H1 (cell line): ENCODE measurements around the gene ZPBP2. TPM values are rescaled to one million over a fixed set of nuclear protein-coding genes. Genes with fewer than 3 reads are reported as not detected.
A peak's percentile ranks its signal among the peaks of the same experiment; 100 is the strongest.

Experiments used
- CTCF ChIA-PET: fragments of 300-600 bp; sonication (Branson Sonifier 250); formaldehyde crosslinking; loops from one replicate; lab custom pipeline; 2021; ENCODE audit not compliant: partially characterized antibody; lab: Charles Lee
- POLR2A ChIA-PET: fragments of 300-600 bp; sonication (Branson Sonifier 250); formaldehyde crosslinking; loops from one replicate; lab custom pipeline; 2021; ENCODE audit warnings: inconsistent platforms; ENCODE audit not compliant: partially characterized antibody; lab: Charles Lee
- DNase-seq, 2 experiments: peaks; one replicate each; pipeline versions ENCODE4 v3.0.0 to v3.0.0-alpha.2; 2010 to 2022; ENCODE audit warnings: low spot score in 2 of 2, low read depth in 1 of 2, mixed read lengths in 1 of 2
- FAIRE-seq: peaks from 2 replicates; lab custom pipeline; 2011; peaks lifted over from hg19 to GRCh38; lab: Jason Lieb, UNC
- H2AFZ ChIP-seq: 2 replicates; pipeline ENCODE4 v1.8.1; 2012; ENCODE audit warnings: low read length, inconsistent platforms
- H2AK5ac ChIP-seq: 2 replicates; pipeline ENCODE4 v1.6.1; 2013; ENCODE audit warnings: low read depth, low read length
- H2BK120ac ChIP-seq: replicated peaks from 2 replicates; pipeline ENCODE3; 2013; ENCODE audit warnings: low read depth, low read length, inconsistent platforms
- H2BK12ac ChIP-seq: 2 replicates; pipeline ENCODE4 v1.6.1; 2013; ENCODE audit warnings: low read depth, low read length
- H2BK15ac ChIP-seq: 2 replicates; pipeline ENCODE4 v1.6.1; 2013; ENCODE audit warnings: low read length
- H2BK20ac ChIP-seq: 2 replicates; pipeline ENCODE4 v1.6.1; 2013; ENCODE audit warnings: low read length
- H2BK5ac ChIP-seq: 2 replicates; pipeline ENCODE4 v1.6.1; 2013; ENCODE audit warnings: low read depth, low read length
- H3K14ac ChIP-seq: 2 replicates; pipeline ENCODE4 v1.6.1; 2013; ENCODE audit warnings: inconsistent platforms; ENCODE audit not compliant: insufficient read length
- H3K18ac ChIP-seq: 2 replicates; pipeline ENCODE4 v1.6.1; 2013; ENCODE audit warnings: low read length; ENCODE audit errors: extremely low read depth
- H3K23ac ChIP-seq: 2 replicates; pipeline ENCODE4 v1.6.1; 2013; ENCODE audit warnings: inconsistent platforms; ENCODE audit not compliant: insufficient read length
- H3K23me2 ChIP-seq: 2 replicates; pipeline ENCODE4 v1.6.1; 2013; ENCODE audit warnings: low read depth, low read length
- H3K27ac ChIP-seq: 2 replicates; pipeline ENCODE4 v1.6.1; 2011; ENCODE audit warnings: low read depth, low read length, inconsistent platforms
- H3K27me3 ChIP-seq, 4 experiments: replicated peaks in 1 of 4; 1 replicate in 1 of 4; 2 replicates in 3 of 4; pipeline versions ENCODE4 v1.6.1 to v1.8.1; 2011 to 2013; ENCODE audit warnings: low read length in 3 of 4, mild to moderate bottlenecking in 3 of 4, inconsistent platforms in 2 of 4, mixed read lengths in 2 of 4, moderate library complexity in 1 of 4; ENCODE audit not compliant: control insufficient read depth in 3 of 4, insufficient read depth in 3 of 4; ENCODE audit errors: extremely low read depth in 1 of 4
- H3K36me3 ChIP-seq, 4 experiments: 2 replicates each; pipeline versions ENCODE4 v1.6.1 to v1.8.1; 2011 to 2013; ENCODE audit warnings: mild to moderate bottlenecking in 4 of 4, low read length in 3 of 4, moderate library complexity in 2 of 4, control low read depth in 1 of 4, inconsistent platforms in 1 of 4; ENCODE audit not compliant: insufficient read depth in 4 of 4, control insufficient read depth in 2 of 4
- H3K4ac ChIP-seq: replicated peaks from 2 replicates; pipeline ENCODE3; 2013; ENCODE audit warnings: low read length, low read depth, mixed read lengths, inconsistent platforms; ENCODE audit not compliant: insufficient read length
- H3K4me1 ChIP-seq, 4 experiments: replicated peaks in 1 of 4; 1 replicate in 1 of 4; 2 replicates in 3 of 4; pipeline versions ENCODE4 v1.6.1 to v1.8.1; 2011 to 2013; ENCODE audit warnings: low read length in 3 of 4, inconsistent platforms in 2 of 4, mixed read lengths in 1 of 4; ENCODE audit not compliant: insufficient read depth in 4 of 4, control insufficient read depth in 3 of 4
- H3K4me2 ChIP-seq, 2 experiments: 2 replicates each; pipeline versions ENCODE4 v1.6.1 to v1.8.1; 2011 to 2013; ENCODE audit warnings: low read depth in 2 of 2, low read length in 2 of 2, control low read depth in 1 of 2, inconsistent platforms in 1 of 2, mild to moderate bottlenecking in 1 of 2; ENCODE audit not compliant: insufficient read depth in 1 of 2
- H3K4me3 ChIP-seq, 4 experiments: fragments of 200-600, 300-600 bp in 1 of 4; sonication (generic), shearing (Covaris generic), sonication (Bioruptor Twin) in 1 of 4; 2 replicates each; pipeline versions ENCODE4 v1.5.1 to v1.8.1; 2011 to 2016; ENCODE audit warnings: low read length in 4 of 4, low read depth in 3 of 4, control low read depth in 2 of 4, inconsistent platforms in 2 of 4, mild to moderate bottlenecking in 2 of 4, mixed read lengths in 1 of 4, moderate library complexity in 1 of 4; ENCODE audit not compliant: insufficient read depth in 2 of 4; ENCODE audit errors: extremely low read depth in 1 of 4
- H3K56ac ChIP-seq: replicated peaks from 2 replicates; pipeline ENCODE3; 2013; ENCODE audit warnings: low read depth, mild to moderate bottlenecking, mixed read lengths, low read length, inconsistent platforms; ENCODE audit not compliant: insufficient read length
- H3K79me1 ChIP-seq: 2 replicates; pipeline ENCODE4 v1.6.1; 2013; ENCODE audit warnings: low read depth, low read length, control low read depth
- H3K79me2 ChIP-seq, 2 experiments: 2 replicates each; pipeline versions ENCODE4 v1.6.1 to v1.8.1; 2012 to 2013; ENCODE audit warnings: low read length in 2 of 2, mild to moderate bottlenecking in 2 of 2, inconsistent platforms in 1 of 2; ENCODE audit not compliant: insufficient read depth in 2 of 2, control insufficient read depth in 1 of 2
- H3K9ac ChIP-seq, 4 experiments: replicated peaks in 1 of 4; 1 replicate in 1 of 4; 2 replicates in 3 of 4; pipeline versions ENCODE4 v1.6.1 to v1.8.1; 2011 to 2013; ENCODE audit warnings: low read depth in 3 of 4, low read length in 3 of 4, control low read depth in 2 of 4, mild to moderate bottlenecking in 2 of 4, moderate library complexity in 2 of 4, inconsistent platforms in 1 of 4; ENCODE audit errors: extremely low read depth in 1 of 4
- H3K9me3 ChIP-seq, 2 experiments: 2 replicates each; pipeline versions ENCODE4 v1.6.1 to v1.8.1; 2012 to 2013; ENCODE audit warnings: mild to moderate bottlenecking in 2 of 2, moderate library complexity in 2 of 2, control low read depth in 1 of 2, inconsistent platforms in 1 of 2, low read depth in 1 of 2, low read length in 1 of 2, mixed read lengths in 1 of 2; ENCODE audit not compliant: insufficient read depth in 2 of 2
- H4K20me1 ChIP-seq, 2 experiments: replicated peaks in 1 of 2; 2 replicates each; pipeline versions ENCODE3 to v1.8.1; 2011 to 2013; ENCODE audit warnings: inconsistent platforms in 2 of 2, low read length in 2 of 2, mild to moderate bottlenecking in 1 of 2; ENCODE audit not compliant: insufficient read depth in 2 of 2, control insufficient read depth in 1 of 2
- H4K5ac ChIP-seq: 2 replicates; pipeline ENCODE4 v1.6.1; 2013; ENCODE audit warnings: low read length, low read depth, mixed read lengths, inconsistent platforms; ENCODE audit not compliant: insufficient read length
- H4K8ac ChIP-seq: 2 replicates; pipeline ENCODE4 v1.8.0; 2013; ENCODE audit warnings: mild to moderate bottlenecking, moderate library complexity, low read length, inconsistent platforms; ENCODE audit not compliant: insufficient read depth; ENCODE audit errors: extremely low read depth
- H4K91ac ChIP-seq: replicated peaks from 2 replicates; pipeline ENCODE3; 2013; ENCODE audit warnings: low read length, mixed read lengths, inconsistent platforms; ENCODE audit not compliant: insufficient read length
- ATF3 ChIP-seq: IDR thresholded peaks from 2 replicates; pipeline ENCODE4 v1.6.1; 2011; ENCODE audit warnings: low read depth, mild to moderate bottlenecking, low read length; ENCODE audit not compliant: insufficient read depth
- CBX8 ChIP-seq: fragments of 300-800, 300-1000 bp; sonication (generic); IDR thresholded peaks from 2 replicates; pipeline ENCODE4 v1.7.1; 2016; ENCODE audit warnings: low read depth, low read length, borderline replicate concordance
- CHD2 ChIP-seq: IDR thresholded peaks from 2 replicates; pipeline ENCODE4 v1.6.1; 2012; ENCODE audit warnings: low read length, improper control_type of control experiment
- CREB1 ChIP-seq: IDR thresholded peaks from 2 replicates; pipeline ENCODE4 v1.6.1; 2012; ENCODE audit warnings: inconsistent platforms
- GABPA ChIP-seq: IDR thresholded peaks from 2 replicates; pipeline ENCODE4 v1.6.1; 2011; ENCODE audit warnings: mild to moderate bottlenecking, low read length, moderate library complexity, borderline replicate concordance; ENCODE audit not compliant: insufficient read depth
- MAFK ChIP-seq: IDR thresholded peaks from 2 replicates; pipeline ENCODE4 v1.6.1; 2012; ENCODE audit warnings: low read depth, mild to moderate bottlenecking, improper control_type of control experiment, low read length
- PHF8 ChIP-seq: fragments of 200-600 bp; sonication (generic); conservative IDR thresholded peaks from 2 replicates; pipeline ENCODE4 v1.7.1; 2012; ENCODE audit warnings: low read depth, mild to moderate bottlenecking, inconsistent platforms, low read length, moderate library complexity
- POU5F1 ChIP-seq: IDR thresholded peaks from 2 replicates; pipeline ENCODE4 v1.6.1; 2011; ENCODE audit warnings: low read depth, mild to moderate bottlenecking, low read length, moderate library complexity
- RAD21 ChIP-seq, 2 experiments: IDR thresholded peaks in 1 of 2; conservative IDR thresholded peaks in 1 of 2; 2 replicates each; pipeline ENCODE4 v1.6.1; 2011; ENCODE audit warnings: low read depth in 2 of 2, low read length in 2 of 2, improper control_type of control experiment in 1 of 2, inconsistent platforms in 1 of 2, mild to moderate bottlenecking in 1 of 2, moderate library complexity in 1 of 2
- SP1 ChIP-seq: IDR thresholded peaks from 2 replicates; pipeline ENCODE4 v1.6.1; 2011; ENCODE audit warnings: low read depth, low read length
- SP2 ChIP-seq: IDR thresholded peaks from 2 replicates; pipeline ENCODE4 v1.6.1; 2012; ENCODE audit warnings: mild to moderate bottlenecking, low read length, inconsistent platforms
- SRF ChIP-seq: IDR thresholded peaks from 2 replicates; pipeline ENCODE4 v1.6.1; 2011; ENCODE audit warnings: mild to moderate bottlenecking, low read depth, low read length, moderate library complexity
- SUZ12 ChIP-seq: fragments of 200-600 bp; sonication (generic); IDR thresholded peaks from 2 replicates; pipeline ENCODE4 v1.6.1; 2012; ENCODE audit warnings: mild to moderate bottlenecking, inconsistent platforms, low read length, moderate library complexity, mixed read lengths
- TAF1 ChIP-seq: IDR thresholded peaks from 2 replicates; pipeline ENCODE4 v1.6.1; 2011; ENCODE audit warnings: mild to moderate bottlenecking, low read depth, low read length
- WGBS, 2 experiments: shearing (Covaris generic) in 1 of 2; methylation state at CpG; one replicate each; pipeline versions ENCODE4 v1.1.6 to v1.1.7; 2013 to 2015; ENCODE audit warnings: low lambda C conversion rate in 2 of 2, mixed read lengths in 2 of 2, inconsistent platforms in 1 of 2, low coverage in 1 of 2, missing lambda C conversion rate in 1 of 2; ENCODE audit not compliant: insufficient replicate concordance in 2 of 2, insufficient coverage in 1 of 2, insufficient read length in 1 of 2; ENCODE audit errors: extremely low coverage in 1 of 2, missing lambda C conversion rate in 1 of 2; 5-methylcytosine and 5-hydroxymethylcytosine counted together
- polyA plus RNA-seq, 7 experiments: library from polyadenylated mRNA; depleted of rRNA in 3 of 7; stranded (reverse) in 5 of 7; unstranded in 2 of 7; fragments of >200 nt in 5 of 7; fragments of 200-250 nt in 2 of 7; gene quantifications; 1 replicate in 5 of 7; 2 replicates in 1 of 7; 4 replicates in 1 of 7; pipeline versions ENCODE4 v1.2.1 to v1.2.3, GENCODE V29; 2011 to 2013; ENCODE audit warnings: missing spikeins in 2 of 7, mixed read lengths in 2 of 7
- total RNA-seq: library from RNA; stranded (reverse); fragmentation: NEBNext Ultra II Directional; extraction: Animal tissue kit (Norgen Biotek cat#: 25700); gene quantifications from 2 replicates; pipeline ENCODE4 v1.2.1, GENCODE V29; 2021

The ZPBP2 gene
- total and polyA plus RNA-seq, 2 of the 8 experiments (the other 6 are each of a cell fraction or from before 2014, with no cell fraction given) = not detected

- Histone ChIP-seq H3K36me3 (peaks cover 13 to 24% (median 19%) of the 10 kb centered on the region in 4 experiments; a peak in 7 of 8 replicates), H2BK5ac (no peak overlapping the region), H3K79me2 (peaks cover 0 to 30% of the 10 kb centered on the region in 2 experiments; a peak in 2 of 4 replicates), H3K56ac (no peak overlapping the region), H3K23me2 (peaks cover 8% of the 10 kb centered on the region; the same call in 1 of the 2 replicates), H3K4me3 (no peak overlapping the region), H3K18ac (no peak overlapping the region), H3K23ac (no peak overlapping the region), H4K8ac (peak overlapping the region; percentile 59; the same call in 1 of the 2 replicates), H4K91ac (no peak overlapping the region), H2BK120ac (no peak overlapping the region), H3K4me1 (peaks cover 5 to 21% (median 13%) of the 10 kb centered on the region in 4 experiments), H3K79me1 (peaks cover 13% of the 10 kb centered on the region), H2BK20ac (no peak overlapping the region), H3K27ac (peak overlapping the region; percentile 17; the same call in 1 of the 2 replicates), H4K20me1 (peaks cover 18 to 23% of the 10 kb centered on the region in 2 experiments), H3K9me3 (no peaks in the 10 kb centered on the region), H2BK15ac (no peak overlapping the region), H3K14ac (no peak overlapping the region), H3K4ac (no peak overlapping the region), H3K27me3 (no peaks in the 10 kb centered on the region), H2BK12ac (no peak overlapping the region), H4K5ac (no peak overlapping the region), H2AK5ac (no peak overlapping the region), H2AFZ (no peak overlapping the region), H3K4me2 (no peak overlapping the region), H3K9ac (0 out of 7 replicates have a peak overlapping the region, but pooled peaks of 1 of the 4 experiments have one; percentile 7)
- 87% methylated on average over 6 of the region's 6 CpGs; no CpG with 5 or more reads in 1 of the 2 experiments for WGBS, 2 experiments
- FAIRE-seq (no peak), DNase-seq (no peak)
- ChIA-PET POLR2A (interaction anchor here (1.6 kb wide), 1 partner anchor 8 kb away, joined by 4 read pairs; no protein-coding TSS in a partner anchor), CTCF (interaction anchor here (0.6 kb wide), 1 partner anchor 193 kb away, joined by 3 read pairs; the partner anchor contains the start of gene MIEN1)
- TF ChIP-seq RAD21 (IDR thresholded peaks at IDR 0.05 in 1 of 2, conservative IDR thresholded peaks at IDR 0.05 in 1 of 2; ENCODE audit: low read depth in 2 of 2, low read length in 2 of 2) (no peak), SUZ12 (no peak), TAF1 (no peak), CHD2 (no peak), ATF3 (no peak), SRF (no peak), CBX8 (no peak), SP2 (no peak), PHF8 (no peak), POU5F1 (no peak), CREB1 (no peak), MAFK (no peak), GABPA (no peak), SP1 (no peak)
Observed at GRCh38 chr17:39923230-39923629, 55.2 kb downstream of the ZPBP2 start.
